Measurements from ENCODE around the gene STAM.

Gene STAM

GRCh38 chr10:17740668-17741067, 96.7 kb downstream of the STAM start:
- DNase-seq (no peak), ATAC-seq (no peak)
- no peaks in the 10 kb centered on the region for H3K27me3 Mint-ChIP-seq
- H3K4me1 Mint-ChIP-seq, result no peaks in the 10 kb centered on the region
- no peak overlapping the region for H3K27ac Mint-ChIP-seq
- H3K4me3 Mint-ChIP-seq, result no peak overlapping the region
- H3K36me3 Mint-ChIP-seq (ENCODE audit: low read depth), result no peaks in the 10 kb centered on the region
- no peaks in the 10 kb centered on the region for H3K9me3 Mint-ChIP-seq

- no peaks in the 10 kb centered on the region for H3K9me3 Mint-ChIP-seq
- H3K4me1 Mint-ChIP-seq, result no peaks in the 10 kb centered on the region
- H3K4me3 Mint-ChIP-seq, result no peak overlapping the region
- DNase-seq (peak; percentile 73), ATAC-seq (no peak)
- H3K36me3 Mint-ChIP-seq (ENCODE audit: low read depth), result no peaks in the 10 kb centered on the region
- no peaks in the 10 kb centered on the region for H3K27me3 Mint-ChIP-seq
- no peak overlapping the region for H3K27ac Mint-ChIP-seq
Measured at GRCh38 chr10:17742918-17743317, 99.0 kb downstream of the STAM start.

- Mint-ChIP-seq H3K4me1 (no peaks in the 10 kb centered on the region), H3K27ac (no peak overlapping the region), H3K4me3 (no peak overlapping the region), H3K9me3 (no peaks in the 10 kb centered on the region), H3K36me3 (ENCODE audit: low read depth) (no peaks in the 10 kb centered on the region), H3K27me3 (no peaks in the 10 kb centered on the region)
- ATAC-seq (no peak), DNase-seq (no peak)
Measured at GRCh38 chr10:17743437-17743836, 99.5 kb downstream of the STAM start.

- Mint-ChIP-seq H3K36me3 (ENCODE audit: low read depth) (no peaks in the 10 kb centered on the region), H3K27ac (no peak overlapping the region), H3K4me1 (no peaks in the 10 kb centered on the region), H3K27me3 (no peaks in the 10 kb centered on the region), H3K9me3 (no peaks in the 10 kb centered on the region), H3K4me3 (no peak overlapping the region)
- DNase-seq, result no peak
- ATAC-seq, result no peak
Measured at GRCh38 chr10:17744341-17744861, 100.5 kb downstream of the STAM start.

GRCh38 chr10:17747883-17748550, 104.1 kb downstream of the STAM start:
- DNase-seq (no peak), ATAC-seq (no peak)
- Mint-ChIP-seq H3K4me1 (no peaks in the 10 kb centered on the region), H3K9me3 (no peaks in the 10 kb centered on the region), H3K27me3 (no peaks in the 10 kb centered on the region), H3K36me3 (ENCODE audit: low read depth) (no peaks in the 10 kb centered on the region), H3K4me3 (no peak overlapping the region), H3K27ac (no peak overlapping the region)

- DNase-seq (no peak), ATAC-seq (no peak)
- no peaks in the 10 kb centered on the region for H3K36me3 Mint-ChIP-seq (ENCODE audit: low read depth)
- H3K4me1 Mint-ChIP-seq, result no peaks in the 10 kb centered on the region
- no peaks in the 10 kb centered on the region for H3K27me3 Mint-ChIP-seq
- H3K9me3 Mint-ChIP-seq, result no peaks in the 10 kb centered on the region
- H3K27ac Mint-ChIP-seq, result no peak overlapping the region
- H3K4me3 Mint-ChIP-seq, result no peak overlapping the region
Measured at GRCh38 chr10:17749890-17750289, 105.9 kb downstream of the STAM start.

GRCh38 chr10:17751781-17752445, 108.0 kb downstream of the STAM start, which contains the start of gene TMEM236:
TSS of gene TMEM236 (plus strand) at chr10:17752201. CDS start at chr10:17752296, 95 bp downstream.
- Mint-ChIP-seq H3K9me3 (no peaks in the 10 kb centered on the region), H3K4me1 (peaks cover 5% of the 10 kb centered on the region), H3K27ac (no peak within 1 kb of the TSS), H3K36me3 (ENCODE audit: low read depth) (no peaks in the 10 kb centered on the region), H3K27me3 (no peaks in the 10 kb centered on the region), H3K4me3 (no peak within 1 kb of the TSS)
- ATAC-seq (no peak), DNase-seq (no peak)

GRCh38 chr10:17756557-17757217, 112.7 kb downstream of the STAM start:
- no peak for DNase-seq
- Mint-ChIP-seq H3K4me3 (no peak overlapping the region), H3K4me1 (peaks cover 7% of the 10 kb centered on the region), H3K36me3 (ENCODE audit: low read depth) (no peaks in the 10 kb centered on the region), H3K9me3 (no peaks in the 10 kb centered on the region), H3K27ac (no peak overlapping the region), H3K27me3 (no peaks in the 10 kb centered on the region)
- peak; percentile 59 for ATAC-seq

GRCh38 chr10:17758200-17758599, 114.2 kb downstream of the STAM start:
- Mint-ChIP-seq H3K36me3 (ENCODE audit: low read depth) (no peaks in the 10 kb centered on the region), H3K27me3 (no peaks in the 10 kb centered on the region), H3K27ac (no peak overlapping the region), H3K4me3 (no peak overlapping the region), H3K9me3 (no peaks in the 10 kb centered on the region), H3K4me1 (peaks cover 7% of the 10 kb centered on the region)
- no peak for DNase-seq
- ATAC-seq, result no peak

GRCh38 chr10:17758896-17759295, 114.9 kb downstream of the STAM start:
- no peaks in the 10 kb centered on the region for H3K9me3 Mint-ChIP-seq
- H3K27ac Mint-ChIP-seq, result no peak overlapping the region
- H3K4me3 Mint-ChIP-seq, result no peak overlapping the region
- H3K27me3 Mint-ChIP-seq, result peaks cover 1% of the 10 kb centered on the region
- no peaks in the 10 kb centered on the region for H3K36me3 Mint-ChIP-seq (ENCODE audit: low read depth)
- H3K4me1 Mint-ChIP-seq, result peaks cover 7% of the 10 kb centered on the region
- ATAC-seq (no peak), DNase-seq (no peak)

- DNase-seq, result no peak
- H3K4me3 Mint-ChIP-seq, result no peak overlapping the region
- H3K27me3 Mint-ChIP-seq, result peaks cover 4% of the 10 kb centered on the region
- no peaks in the 10 kb centered on the region for H3K4me1 Mint-ChIP-seq
- ATAC-seq, result no peak
- H3K36me3 Mint-ChIP-seq (ENCODE audit: low read depth), result no peaks in the 10 kb centered on the region
- no peaks in the 10 kb centered on the region for H3K9me3 Mint-ChIP-seq
- H3K27ac Mint-ChIP-seq, result no peak overlapping the region
Measured at GRCh38 chr10:17764142-17764541, 120.2 kb downstream of the STAM start.

- peaks cover 4% of the 10 kb centered on the region for H3K27me3 Mint-ChIP-seq
- DNase-seq (no peak), ATAC-seq (no peak)
- H3K4me3 Mint-ChIP-seq, result no peak overlapping the region
- no peaks in the 10 kb centered on the region for H3K36me3 Mint-ChIP-seq (ENCODE audit: low read depth)
- no peaks in the 10 kb centered on the region for H3K9me3 Mint-ChIP-seq
- no peaks in the 10 kb centered on the region for H3K4me1 Mint-ChIP-seq
- H3K27ac Mint-ChIP-seq, result no peak overlapping the region
Measured at GRCh38 chr10:17765602-17766001, 121.7 kb downstream of the STAM start.

Measured in activated naive CD8-positive, alpha-beta T cell treated with anti-CD3 and anti-CD28 coated beads, Interleukin-2, amount 50 U/mL, for 24 hours (primary cell).